HG02973 (cell line): ENCODE data around the gene CEP131.

ENCODE experiments used
- ATAC-seq: cut with Tn5 transposase; IDR thresholded peaks from one replicate; pipeline ENCODE4 v1.9.1; 2021; ENCODE audit warnings: moderate library complexity; ENCODE audit not compliant: unreplicated experiment

The CEP131 gene

DNA sequence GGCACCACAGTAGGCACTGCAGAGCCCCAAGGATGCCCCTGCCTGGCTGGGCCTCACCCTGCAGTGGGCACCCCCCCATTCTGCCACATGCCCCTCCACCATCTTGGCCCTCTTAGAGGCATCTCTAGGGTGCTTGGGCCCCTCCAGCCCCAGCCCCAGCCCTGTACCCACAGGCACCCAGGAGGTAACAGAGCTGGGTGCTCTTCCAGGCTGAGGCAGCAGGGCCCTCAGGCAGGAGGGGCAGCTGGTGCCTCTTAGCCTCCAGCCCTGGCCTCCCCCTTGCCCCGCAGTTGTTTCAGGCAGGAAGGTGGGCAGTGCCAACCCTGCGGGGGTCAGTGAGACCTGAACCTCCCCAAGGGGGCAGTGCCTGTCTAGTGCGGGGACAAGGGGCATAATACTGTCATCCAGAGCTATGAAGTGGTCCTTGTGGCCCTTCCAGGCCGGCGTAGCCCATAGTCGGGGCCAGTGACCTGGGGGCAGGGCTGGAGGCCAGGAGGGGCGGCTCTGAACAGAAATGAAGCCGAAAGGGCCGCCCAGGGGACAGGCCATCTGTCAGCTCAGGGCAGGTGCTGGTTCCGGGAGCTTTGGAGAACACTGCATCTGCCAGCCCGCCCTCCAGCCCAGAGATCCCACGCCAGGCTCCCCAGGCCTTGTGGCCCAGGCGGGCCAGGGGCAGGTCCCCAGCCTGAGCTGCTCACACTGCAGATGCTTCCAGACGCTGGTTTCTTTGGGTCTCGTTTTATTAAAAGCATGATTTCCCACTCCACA is 51.9 kb downstream of the CEP131 start:
- no peak for ATAC-seq

DNA sequence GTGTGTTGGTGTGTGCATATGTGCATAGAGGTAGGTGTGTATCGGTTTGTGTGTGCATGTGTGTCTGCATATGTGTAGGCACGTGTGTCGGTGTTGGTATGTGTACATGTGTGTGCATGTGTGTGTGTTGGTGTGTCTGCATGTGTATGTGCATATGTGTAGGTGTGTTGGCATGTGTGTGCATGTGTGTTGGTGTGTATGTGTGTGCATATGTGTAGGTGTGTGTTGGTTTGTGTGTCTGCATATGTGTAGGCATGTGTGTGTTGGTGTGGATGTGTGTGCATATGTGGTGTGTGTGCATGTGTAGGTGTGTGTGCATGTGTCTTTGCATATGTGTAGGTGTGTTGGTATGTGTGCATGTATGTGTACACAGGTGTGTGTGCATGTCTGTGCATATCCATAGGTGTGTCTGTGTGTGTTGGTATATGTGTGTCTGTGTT is 52.9 kb downstream of the CEP131 start:
- no peak for ATAC-seq

DNA sequence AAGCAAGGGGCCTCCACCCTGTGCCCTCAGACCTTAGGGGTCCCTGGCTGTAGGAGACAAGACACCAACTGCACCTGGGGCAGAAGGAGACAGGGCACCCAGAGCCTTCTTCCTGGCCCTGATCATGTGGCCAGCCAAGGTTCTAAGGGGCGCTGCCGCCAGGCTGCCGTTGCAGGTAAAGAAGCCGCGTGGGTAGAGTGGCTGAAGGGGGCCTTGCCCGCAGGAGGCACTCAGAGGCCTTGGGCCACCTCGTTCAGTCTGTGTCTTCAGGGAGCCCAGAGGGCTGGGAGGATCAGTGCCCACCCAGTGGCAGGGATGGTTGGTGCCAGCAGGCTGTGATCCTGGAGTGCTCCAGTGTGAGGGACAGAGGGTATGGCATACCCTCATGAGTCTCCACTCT is 55.1 kb downstream of the CEP131 start:
- ATAC-seq, result no peak

DNA sequence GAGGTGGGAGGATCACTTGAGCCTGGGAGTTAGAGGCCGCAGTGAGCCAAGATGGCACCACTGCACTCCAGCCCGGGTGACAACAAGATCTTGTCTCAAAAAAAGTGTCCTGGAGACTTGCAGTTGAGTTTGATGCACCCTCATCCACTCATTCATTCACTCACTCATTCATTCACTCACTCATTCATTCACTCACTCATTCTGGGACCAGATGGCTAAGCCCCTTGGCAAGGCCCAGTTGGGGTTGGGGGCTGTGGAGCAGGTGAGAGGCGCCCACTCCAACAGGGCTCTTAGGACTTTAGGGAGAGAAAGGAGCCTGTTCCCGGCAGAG is 55.6 kb downstream of the CEP131 start:
- no peak for ATAC-seq

DNA sequence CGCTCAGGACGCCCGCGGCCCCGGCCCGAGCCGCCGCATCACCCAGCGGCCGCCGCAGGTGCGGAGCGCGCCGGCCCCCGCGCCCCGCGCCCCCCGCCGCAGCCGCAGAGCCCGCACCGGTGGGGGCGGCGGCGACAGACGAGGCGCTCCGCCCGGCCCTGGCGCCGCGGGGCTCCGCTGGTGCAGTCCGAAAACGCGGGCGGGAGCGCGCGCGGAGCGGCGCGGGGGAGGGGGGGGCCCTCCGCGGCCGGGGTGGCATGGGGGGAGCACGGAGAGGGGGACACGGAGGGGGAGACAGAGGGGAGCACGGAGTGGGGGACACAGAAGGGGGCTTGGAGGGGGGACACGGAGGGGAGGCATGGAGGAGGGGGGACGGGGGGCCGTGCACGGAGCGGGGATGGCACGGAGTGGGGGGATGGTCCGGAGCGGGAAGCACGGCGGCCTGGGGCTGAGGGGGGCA is 56.7 kb downstream of the CEP131 start, which contains the start of gene AATK:
TSS of gene AATK (minus strand) at position 189 of the 460 bp plus-strand sequence. CDS start 229 bp downstream, outside the sequence.
- no peak for ATAC-seq

DNA sequence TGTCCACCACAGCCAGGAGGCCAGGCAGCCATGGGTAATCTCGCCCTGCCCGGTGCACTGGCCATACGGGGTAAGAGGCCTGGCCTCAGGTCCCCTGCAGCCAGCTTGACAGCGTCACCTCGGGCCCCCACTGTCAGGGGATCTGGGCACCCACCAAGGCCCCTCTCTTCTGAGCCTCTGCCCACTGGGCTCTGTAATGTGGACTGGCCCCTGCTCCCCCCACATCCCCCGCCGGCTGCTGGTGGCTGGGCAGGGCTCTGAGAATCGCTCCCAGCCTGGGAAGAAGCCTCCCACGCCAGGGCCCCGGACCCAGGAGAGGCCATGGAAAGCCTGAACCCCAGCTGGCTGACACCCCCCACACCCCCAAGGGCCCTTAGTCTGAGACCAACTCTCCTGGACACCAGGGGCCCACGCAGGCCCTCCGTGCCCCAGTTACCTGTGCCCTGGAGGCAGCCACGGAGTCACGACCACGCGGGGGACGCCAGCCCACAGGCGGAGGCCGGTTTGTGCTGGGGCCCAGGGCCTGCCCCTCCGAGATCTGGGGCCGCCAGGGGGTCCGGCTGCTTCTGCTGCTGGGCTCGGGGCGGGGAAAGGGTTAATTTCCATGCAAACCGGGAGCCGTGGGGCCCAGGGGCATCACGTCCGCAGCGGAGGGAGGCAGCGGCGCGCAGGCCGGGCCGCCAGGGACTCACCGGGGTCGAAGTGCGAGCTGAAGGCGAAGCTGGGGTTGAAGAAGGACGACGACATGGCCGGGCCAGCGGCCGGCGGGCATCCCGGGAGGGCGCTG is 57.3 kb downstream of the CEP131 start, which contains the start of gene PVALEF:
TSS of gene PVALEF (plus strand) at position 262 of the 787 bp plus-strand sequence. CDS start 15,720 bp downstream, outside the sequence.
- no peak for ATAC-seq

DNA sequence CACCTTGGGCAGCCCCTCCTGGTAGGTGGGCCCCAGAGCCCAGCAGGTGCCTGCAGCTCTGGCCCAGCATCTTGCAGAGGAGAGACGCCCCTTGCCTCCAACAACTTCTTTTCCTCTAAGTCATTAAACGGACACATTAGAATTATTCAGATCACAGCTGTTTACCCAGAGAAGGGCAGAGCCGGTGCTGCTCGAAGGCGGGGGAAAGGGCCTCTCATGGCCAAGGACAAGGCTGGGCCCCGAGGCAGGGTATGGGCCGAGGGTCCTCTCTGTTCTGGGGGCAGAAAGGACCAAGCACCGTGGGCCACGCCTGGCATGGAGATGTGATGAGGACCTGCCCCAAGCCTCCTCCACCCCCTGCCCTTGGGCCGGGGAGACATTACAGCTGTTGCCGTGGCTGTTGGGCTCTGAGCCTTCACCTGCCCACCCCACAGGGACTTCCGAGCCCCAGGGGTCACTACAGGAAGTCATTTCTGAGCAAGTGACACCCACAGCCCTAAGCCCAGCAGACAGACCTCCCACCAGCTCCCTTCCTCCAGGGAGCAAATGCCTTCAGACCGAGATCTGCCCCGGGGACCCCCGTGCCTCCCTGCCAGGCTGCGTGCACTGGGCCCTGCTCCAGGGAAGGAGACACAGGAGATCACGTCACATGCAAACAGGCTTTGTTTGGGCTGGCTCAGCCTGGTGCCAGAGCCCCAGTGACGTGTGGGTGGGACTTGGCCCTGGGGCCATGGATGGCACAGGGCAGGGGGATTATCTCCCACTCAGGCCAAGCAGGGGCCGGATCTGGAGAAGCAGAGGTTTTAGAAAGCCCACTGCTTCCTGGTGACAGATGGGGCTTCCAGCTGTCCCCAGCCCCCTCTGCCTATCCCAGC is 58.2 kb downstream of the CEP131 start:
- ATAC-seq, result no peak

DNA sequence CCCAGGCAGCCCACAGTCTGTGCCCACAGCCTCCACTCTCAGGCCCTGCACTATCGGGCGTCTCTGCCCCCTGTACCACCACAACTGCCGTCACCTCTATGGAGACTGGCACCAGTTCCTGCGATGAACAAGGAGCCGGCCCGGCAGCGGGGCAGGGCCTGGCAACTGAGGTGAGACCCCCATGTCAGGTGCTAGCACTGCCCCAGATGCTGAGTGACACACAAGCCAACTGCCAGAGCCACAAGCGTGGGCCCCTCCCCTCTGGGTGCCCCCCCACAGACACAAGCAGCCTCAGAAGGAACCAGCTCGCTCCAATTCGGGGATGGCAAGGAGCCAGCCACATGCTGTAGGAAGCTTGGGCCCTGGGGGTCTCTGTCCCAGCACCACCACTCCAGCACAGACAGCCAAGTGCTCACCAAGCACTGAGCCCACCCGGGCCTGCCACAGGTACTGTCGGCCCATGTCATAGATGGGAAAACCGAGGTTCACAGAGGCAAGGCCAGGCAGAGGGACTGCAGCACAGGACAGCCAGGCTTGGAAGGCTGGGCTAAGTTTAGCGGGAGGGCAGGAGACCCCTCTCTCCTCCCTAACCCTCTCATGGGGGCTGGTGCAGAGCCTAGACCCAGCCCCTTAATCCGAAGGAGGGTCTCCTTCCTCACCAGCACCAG is 58.9 kb downstream of the CEP131 start:
- ATAC-seq, result no peak

DNA sequence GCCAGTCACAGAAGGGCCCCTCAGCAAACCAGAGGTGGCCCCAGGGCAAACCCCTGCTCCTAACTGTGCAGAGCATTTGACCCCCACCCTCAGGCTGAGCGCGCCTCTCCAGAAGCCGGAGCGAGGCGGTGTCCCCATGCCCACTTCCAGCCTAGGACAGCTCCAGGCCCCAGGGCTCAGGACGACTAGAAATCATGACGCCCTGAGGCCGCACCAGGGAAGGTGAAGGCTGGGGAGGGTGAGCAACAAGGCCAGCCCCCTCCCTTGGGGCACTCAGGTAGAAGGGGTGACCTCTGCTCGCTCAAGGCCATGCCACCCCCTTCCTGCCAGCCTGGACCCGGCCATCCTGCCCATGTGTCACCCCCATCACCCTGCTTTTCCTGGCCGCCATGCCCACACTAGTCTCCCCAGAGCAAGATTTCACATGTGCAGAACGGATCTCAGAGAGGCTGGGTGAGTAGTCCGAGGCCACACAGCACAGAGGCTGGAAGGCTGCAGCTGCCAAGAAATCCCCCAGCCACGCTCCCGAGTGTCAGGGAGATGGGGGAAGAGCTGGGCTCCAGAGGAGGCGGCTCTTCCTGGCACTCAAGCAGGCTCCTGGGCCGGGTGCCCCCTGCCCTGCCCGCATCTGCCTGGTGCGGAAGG is 59.6 kb downstream of the CEP131 start:
- no peak for ATAC-seq

DNA sequence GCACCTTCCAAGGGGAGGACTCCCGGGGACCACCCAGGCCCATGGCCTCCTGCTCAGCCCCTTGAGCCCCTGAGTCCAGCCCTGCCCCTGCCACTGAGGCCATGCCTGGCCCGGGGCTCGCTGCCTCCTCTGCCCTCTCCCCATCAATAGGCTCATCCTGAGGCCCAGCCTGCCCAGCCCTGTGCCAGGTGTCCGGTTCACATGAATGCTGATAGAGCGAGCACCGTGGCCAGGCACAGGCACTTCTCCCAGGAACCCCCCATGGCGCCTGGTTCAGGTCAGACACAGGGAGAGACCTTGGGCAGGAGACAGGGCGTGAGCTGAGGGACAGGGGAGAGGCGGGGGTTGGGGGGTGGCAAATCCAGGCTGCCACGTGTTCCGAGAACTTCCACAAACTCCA is 60.3 kb downstream of the CEP131 start:
- no peak for ATAC-seq

DNA sequence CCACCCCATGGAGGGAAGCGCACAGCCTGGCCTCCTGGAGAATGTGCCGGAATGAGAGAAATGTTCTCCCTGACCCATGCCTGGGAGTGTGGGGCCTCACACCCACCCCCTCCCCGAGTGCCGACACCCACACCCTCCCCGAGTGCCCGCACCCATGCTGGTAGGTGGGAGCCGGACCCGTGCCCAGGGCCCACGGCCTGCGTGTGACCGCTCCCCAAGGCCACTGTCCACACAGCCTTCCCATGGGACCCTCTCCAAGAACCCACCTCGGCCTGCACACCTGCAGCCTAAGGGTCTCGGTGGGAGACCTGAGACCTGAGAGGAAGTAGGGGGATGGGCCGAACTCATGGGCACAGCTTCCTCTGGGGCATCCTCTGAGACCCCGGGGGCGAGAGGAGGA is 60.8 kb downstream of the CEP131 start:
- ATAC-seq, result no peak

DNA sequence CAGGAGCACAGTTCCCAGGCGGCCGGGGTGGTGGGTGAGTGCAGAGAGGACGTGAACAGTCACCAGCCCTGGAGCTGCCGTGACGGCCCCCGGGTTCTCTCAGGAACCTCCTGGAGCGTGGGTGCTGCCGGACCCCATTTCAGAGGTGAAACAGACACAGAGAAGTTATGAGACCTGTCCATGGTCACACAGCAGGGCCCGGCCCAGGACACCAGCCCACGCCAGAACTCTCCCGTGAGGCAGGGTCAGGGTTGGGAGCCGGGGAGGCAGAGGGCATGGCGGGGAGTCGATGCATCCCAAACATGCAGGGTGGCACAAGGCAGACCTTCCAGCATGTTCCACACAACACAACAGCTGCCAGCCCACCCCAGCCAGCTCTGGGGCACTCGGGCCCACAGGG is 61.2 kb downstream of the CEP131 start:
- ATAC-seq, result no peak

DNA sequence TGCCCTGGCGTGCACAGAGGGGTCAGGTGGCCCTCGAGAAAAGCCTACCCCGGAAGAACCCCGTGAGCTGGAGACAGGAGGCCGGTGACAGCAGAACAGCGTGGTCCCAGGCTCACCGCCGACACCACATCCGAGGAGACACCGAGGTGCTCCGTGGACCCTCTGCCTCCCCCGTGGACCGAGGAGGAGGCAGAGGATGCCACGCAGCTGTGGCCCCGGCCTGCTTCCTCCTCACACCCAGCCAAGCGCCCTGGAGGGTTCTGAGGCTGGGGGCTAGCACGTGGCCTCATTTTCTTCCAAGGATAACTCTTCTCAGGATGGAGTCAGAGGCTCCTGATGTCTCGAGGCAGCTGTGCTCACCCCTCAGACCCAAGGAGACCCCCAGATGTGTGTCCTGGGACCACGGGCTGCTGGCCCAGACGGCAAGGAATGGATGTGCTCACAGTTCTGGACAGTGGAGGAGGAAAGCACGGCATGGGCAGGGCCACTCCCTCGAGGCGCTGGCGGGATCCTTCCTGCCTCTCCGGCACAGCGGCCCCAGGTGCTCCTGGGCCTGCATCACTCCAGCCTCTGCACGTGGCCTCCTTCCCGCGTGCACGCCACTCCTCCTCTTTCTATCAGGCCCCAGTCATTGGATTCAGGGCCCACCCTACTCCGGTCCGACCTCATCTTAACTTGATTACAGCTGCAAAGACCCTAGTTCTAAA is 61.9 kb downstream of the CEP131 start:
- no peak for ATAC-seq

DNA sequence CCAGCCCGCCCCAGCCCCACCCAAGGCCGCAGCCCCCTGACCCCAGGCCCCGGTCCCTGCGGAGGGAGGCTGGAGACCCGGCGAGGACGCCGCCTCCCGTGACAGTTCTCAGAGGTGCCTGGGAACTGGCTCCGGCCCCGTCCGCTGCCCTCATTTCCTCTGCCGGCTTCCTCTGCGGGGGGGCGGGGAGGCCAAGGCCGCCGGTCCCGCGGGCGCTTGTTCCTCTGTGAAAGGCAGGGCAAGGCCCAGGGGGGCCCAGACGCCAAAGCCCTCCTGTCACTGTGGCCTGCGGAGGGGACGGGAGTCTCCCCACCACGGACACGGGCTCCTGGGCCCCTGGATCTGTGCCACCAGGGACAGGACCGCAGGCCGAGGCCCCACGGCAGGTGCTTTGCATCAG is 62.5 kb downstream of the CEP131 start:
- no peak for ATAC-seq

DNA sequence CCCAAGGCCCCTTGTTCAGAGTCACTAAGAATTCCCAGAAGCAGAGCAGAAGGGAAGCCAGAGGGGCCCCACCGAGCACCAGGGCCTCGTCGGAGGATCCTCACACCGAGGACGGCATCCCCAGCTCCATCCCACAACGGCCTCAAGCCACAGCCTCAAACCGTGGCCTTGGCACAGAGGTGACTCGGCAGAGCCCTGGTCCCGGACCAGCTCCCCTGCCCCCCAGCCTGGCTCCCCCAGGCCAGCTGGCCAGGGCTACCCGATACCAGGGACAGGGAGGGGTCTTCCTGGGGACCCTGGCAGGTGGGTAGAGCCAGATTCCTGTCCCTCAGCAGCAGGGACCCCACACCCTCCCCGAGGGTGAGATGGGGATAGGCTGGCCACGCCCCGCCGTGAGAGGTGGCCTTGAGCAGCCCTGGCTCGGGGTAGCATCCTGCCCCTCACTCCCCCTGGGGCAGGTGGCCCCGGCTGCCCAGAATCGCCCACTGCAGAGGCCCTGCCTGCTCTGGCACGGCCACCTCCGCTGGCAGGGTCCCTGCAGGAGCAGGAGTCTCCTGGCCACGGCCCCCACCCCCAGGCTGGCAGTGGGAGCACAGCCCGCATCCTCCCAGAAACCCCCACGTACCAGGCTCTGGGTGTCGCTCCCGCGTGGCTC is 63.0 kb downstream of the CEP131 start:
- no peak for ATAC-seq

DNA sequence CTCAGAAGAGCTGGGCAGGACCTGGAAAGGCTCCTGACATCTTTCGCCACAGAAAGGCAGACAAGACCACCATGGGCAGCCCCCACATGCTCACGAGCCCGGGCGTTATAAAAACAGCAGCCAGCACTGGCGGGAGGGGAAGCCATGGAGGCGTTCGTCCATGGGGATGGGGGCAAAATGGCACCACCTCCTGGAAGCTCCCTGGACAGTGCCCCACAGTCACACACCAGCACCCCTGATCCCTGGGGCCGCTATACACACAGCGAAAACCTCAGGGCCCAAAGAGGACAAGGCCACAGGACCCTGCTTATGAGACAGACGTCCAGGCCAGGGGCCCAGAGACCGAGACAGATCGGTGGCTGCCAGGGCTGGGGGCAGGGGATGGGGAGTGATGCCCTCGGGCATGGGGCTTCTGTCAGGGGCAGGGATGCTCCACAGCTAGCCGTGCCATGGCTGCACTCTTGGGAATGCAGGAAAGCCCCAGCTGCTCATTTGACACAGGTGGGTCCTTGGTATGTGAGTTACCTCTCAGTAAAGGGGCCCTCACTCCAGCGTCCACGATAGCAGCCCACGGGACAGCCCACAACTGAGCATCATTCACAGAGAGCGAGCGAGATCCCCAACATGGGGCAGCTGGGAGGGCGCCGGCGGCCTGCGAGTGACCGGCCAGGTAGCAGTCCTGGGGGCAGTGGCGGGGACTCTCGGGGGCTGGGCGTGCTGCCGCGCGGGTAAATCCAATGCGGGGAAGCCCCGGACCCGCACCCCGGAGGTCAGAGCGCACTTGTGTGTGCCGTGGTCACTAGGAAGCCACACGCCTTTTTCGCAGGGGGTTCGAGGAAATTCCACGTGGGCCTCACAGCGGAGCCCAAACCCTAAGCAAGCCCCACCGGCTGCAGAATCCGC is 63.8 kb downstream of the CEP131 start:
- no peak for ATAC-seq

DNA sequence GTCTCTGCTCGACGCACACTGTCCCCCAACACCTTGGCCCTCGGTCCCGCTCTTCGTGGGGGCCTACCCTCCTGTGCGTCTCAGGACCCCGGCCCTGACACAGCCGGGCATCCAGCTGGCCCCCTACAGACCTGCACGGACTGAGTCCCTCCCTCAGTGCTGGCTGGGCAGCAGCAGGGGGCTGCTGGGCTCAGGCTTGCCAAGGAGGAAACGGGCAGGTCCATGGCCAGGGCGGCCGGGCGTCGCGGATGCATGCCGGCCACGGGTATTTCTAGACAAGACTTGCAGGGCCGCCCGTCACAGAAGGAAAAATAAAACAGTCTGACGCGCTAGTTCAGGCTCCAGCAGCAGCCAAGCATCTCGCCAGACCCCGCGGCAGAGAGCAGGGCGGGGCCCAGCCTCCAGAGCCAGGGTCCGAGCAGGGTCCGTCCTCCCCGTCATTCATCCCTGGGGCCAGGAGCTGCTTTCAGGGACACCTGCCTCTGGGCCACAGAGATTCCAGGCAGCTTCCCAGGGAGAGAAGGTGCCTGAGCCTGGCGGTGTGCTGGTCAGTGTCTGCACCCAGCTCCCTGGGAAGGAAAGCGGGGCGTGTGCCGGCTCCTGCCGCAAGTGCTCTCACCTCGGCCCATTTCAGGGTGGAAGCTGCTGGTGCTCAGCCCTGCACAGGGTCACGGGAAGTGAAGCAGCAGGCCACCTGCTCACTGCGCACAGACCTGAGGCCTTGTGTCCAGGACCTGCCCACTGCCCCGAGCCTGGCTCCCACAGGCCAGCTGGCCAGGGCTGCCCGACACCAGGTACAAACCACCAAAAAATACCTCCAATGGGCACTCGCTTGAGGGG is 64.7 kb downstream of the CEP131 start:
- no peak for ATAC-seq
